Hepatocyte (in vitro differentiated cells): ENCODE data around the gene KLC1.

ENCODE experiments used
- EZH2phosphoT487 ChIP-seq: fragments of 200-600 bp; sonication (generic); IDR thresholded peaks from one replicate; pipeline ENCODE4 v1.6.1; 2018; ENCODE audit warnings: antibody characterized with exemption, mild to moderate bottlenecking, low read depth, moderate library complexity; ENCODE audit not compliant: unreplicated experiment, severe bottlenecking
- TF ChIP-seq, protein P1 (sequence below): fragments of 200-600 bp; sonication (generic); IDR thresholded peaks from 2 replicates; pipeline ENCODE4 v1.5.1; 2016; ENCODE audit warnings: antibody characterized with exemption, mild to moderate bottlenecking; ENCODE audit not compliant: poor library complexity

DNA sequence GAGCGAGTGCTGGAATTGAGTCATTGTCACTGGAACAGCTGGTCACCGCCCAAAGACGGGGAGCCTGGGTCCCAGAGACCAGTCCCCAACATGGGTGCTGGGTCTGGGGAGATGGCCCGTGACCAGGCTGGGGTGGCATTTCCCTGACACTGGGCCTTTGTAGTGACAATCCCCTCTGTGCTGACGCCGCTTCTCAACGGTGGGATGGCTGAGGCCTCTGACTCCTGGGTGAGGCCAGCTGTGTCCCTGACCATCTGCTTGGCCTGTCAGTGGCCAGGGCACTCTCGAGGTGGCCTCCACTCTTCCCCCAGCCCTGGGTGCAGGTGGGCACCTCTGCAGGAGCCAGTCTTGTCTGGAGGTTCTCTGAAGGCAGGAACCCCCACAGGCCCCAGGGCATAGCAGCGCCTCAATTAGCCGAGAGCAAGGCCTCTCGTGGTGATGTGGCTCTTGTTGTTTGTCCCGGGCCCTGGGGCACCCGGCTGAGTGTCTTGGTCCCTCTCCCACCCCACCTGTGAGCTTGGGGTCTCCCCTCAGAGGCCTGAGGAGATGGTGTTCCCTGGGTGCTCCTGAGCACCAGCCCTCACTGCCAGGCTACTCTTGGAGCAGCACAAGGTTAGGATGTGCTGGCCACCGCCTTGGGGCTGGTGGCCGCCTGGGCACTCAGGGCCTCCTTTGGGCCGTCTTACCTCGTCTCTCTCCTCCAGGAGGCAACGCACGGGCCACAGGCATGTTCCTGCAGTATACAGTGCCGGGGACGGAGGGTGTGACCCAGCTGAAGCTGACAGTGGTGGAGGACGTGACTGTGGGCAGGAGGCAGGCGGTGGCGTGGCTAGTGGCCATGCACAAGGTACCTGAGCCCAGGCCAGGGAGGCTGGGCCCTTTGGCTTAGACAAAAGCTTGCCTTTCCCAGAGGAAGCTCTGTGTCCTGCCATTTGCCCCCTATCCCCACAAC lies 103.2 kb downstream of the KLC1 start:
- TF ChIP-seq, protein P1, sequence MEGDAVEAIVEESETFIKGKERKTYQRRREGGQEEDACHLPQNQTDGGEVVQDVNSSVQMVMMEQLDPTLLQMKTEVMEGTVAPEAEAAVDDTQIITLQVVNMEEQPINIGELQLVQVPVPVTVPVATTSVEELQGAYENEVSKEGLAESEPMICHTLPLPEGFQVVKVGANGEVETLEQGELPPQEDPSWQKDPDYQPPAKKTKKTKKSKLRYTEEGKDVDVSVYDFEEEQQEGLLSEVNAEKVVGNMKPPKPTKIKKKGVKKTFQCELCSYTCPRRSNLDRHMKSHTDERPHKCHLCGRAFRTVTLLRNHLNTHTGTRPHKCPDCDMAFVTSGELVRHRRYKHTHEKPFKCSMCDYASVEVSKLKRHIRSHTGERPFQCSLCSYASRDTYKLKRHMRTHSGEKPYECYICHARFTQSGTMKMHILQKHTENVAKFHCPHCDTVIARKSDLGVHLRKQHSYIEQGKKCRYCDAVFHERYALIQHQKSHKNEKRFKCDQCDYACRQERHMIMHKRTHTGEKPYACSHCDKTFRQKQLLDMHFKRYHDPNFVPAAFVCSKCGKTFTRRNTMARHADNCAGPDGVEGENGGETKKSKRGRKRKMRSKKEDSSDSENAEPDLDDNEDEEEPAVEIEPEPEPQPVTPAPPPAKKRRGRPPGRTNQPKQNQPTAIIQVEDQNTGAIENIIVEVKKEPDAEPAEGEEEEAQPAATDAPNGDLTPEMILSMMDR: no peak
- no peak for TF ChIP-seq EZH2phosphoT487
